A549 (cell line): ENCODE measurements around the gene FKBP15.

Experiments used
- CEBPB ChIP-seq, 2 experiments: fragments of >200 bp in 1 of 2; sonication (Bioruptor Twin) in 1 of 2; formaldehyde crosslinking in 1 of 2; IDR thresholded peaks; 2 replicates each; pipeline ENCODE4 v1.6.1; 2012 to 2016
- E2F6 ChIP-seq: IDR thresholded peaks from 2 replicates; pipeline ENCODE4 v1.6.1; 2012; ENCODE audit warnings: low read depth, borderline replicate concordance
- EP300 ChIP-seq, 2 experiments: fragments of >200 bp; sonication (Bioruptor Twin); formaldehyde crosslinking; IDR thresholded peaks; 2 replicates in 1 of 2; 3 replicates in 1 of 2; pipeline ENCODE4 v1.6.1; 2016 to 2017
- HOXB5 ChIP-seq: fragments of 250-450 bp; sonication (Bioruptor Pico); IDR thresholded peaks from 2 replicates; pipeline ENCODE4 v1.5.0; 2020; ENCODE audit warnings: mild to moderate bottlenecking, moderate library complexity
- KDM1A ChIP-seq: fragments of 200-600 bp; sonication (generic); IDR thresholded peaks from 2 replicates; pipeline ENCODE4 v1.6.1; 2016; ENCODE audit warnings: low read depth, mild to moderate bottlenecking
- NR3C1 ChIP-seq: fragments of >200 bp; sonication (Bioruptor Twin); formaldehyde crosslinking; IDR thresholded peaks from 3 replicates; pipeline ENCODE4 v1.6.1; 2017
- POLR2A ChIP-seq: IDR thresholded peaks from 2 replicates; pipeline ENCODE4 v1.6.1; 2012; ENCODE audit warnings: mild to moderate bottlenecking, low read length
- RCOR1 ChIP-seq: fragments of 150-350 bp; IDR thresholded peaks from 2 replicates; pipeline ENCODE4 v1.6.1; 2014; ENCODE audit warnings: antibody characterized with exemption, low read length, low read depth
- RFX5 ChIP-seq: fragments of 450-650 bp; IDR thresholded peaks from 2 replicates; pipeline ENCODE4 v1.7.1; 2014; ENCODE audit warnings: antibody characterized with exemption, mild to moderate bottlenecking, moderate library complexity
- ZSCAN20 ChIP-seq: fragments of 250-450 bp; sonication (Bioruptor Pico); IDR thresholded peaks from 2 replicates; pipeline ENCODE4 v1.8.0; 2022; ENCODE audit warnings: mild to moderate bottlenecking, moderate library complexity
- TF ChIP-seq, protein P1 (sequence below): fragments of >200 bp; sonication (Bioruptor Twin); formaldehyde crosslinking; IDR thresholded peaks from 3 replicates; pipeline ENCODE4 v1.5.1; 2016
- TF ChIP-seq, protein P2 (sequence below): fragments of 450-650 bp; IDR thresholded peaks from 2 replicates; pipeline ENCODE4 v1.6.1; 2014; ENCODE audit warnings: antibody characterized with exemption

DNA sequence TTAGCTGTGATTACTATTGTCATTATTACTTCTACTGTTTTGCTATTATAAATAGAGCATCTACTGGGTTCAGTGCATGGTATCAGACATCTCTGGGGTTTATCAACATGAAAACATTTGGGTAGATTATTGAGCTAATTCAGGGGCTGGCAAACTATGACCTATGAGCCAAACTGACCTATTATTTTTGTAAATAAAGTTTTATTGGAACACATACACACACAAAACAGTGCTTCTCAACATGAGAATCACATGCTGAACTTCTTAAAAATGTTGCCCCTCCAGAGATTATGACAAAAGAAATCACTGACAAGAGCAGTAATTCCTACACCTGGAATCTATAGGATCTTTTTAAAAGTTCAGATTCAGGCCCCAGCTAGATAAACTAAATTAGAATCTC is 39.9 kb downstream of the FKBP15 start:
- TF ChIP-seq, protein P1, sequence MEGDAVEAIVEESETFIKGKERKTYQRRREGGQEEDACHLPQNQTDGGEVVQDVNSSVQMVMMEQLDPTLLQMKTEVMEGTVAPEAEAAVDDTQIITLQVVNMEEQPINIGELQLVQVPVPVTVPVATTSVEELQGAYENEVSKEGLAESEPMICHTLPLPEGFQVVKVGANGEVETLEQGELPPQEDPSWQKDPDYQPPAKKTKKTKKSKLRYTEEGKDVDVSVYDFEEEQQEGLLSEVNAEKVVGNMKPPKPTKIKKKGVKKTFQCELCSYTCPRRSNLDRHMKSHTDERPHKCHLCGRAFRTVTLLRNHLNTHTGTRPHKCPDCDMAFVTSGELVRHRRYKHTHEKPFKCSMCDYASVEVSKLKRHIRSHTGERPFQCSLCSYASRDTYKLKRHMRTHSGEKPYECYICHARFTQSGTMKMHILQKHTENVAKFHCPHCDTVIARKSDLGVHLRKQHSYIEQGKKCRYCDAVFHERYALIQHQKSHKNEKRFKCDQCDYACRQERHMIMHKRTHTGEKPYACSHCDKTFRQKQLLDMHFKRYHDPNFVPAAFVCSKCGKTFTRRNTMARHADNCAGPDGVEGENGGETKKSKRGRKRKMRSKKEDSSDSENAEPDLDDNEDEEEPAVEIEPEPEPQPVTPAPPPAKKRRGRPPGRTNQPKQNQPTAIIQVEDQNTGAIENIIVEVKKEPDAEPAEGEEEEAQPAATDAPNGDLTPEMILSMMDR = no peak
- TF ChIP-seq, protein P2, sequence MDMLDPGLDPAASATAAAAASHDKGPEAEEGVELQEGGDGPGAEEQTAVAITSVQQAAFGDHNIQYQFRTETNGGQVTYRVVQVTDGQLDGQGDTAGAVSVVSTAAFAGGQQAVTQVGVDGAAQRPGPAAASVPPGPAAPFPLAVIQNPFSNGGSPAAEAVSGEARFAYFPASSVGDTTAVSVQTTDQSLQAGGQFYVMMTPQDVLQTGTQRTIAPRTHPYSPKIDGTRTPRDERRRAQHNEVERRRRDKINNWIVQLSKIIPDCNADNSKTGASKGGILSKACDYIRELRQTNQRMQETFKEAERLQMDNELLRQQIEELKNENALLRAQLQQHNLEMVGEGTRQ = no peak
- TF ChIP-seq RFX5 (no peak), NR3C1 (no peak), HOXB5 (CRISPR knock-in tag) (no peak), CEBPB (IDR thresholded peaks at IDR 0.05) (no peak), POLR2A (no peak), EP300 (IDR thresholded peaks at IDR 0.05) (no peak), RCOR1 (no peak), ZSCAN20 (CRISPR knock-in tag) (no peak), KDM1A (no peak), E2F6 (no peak)
